GM19025 (cell line): Measurements from ENCODE around the gene NUBP2.

Experiments used
- ATAC-seq: cut with Tn5 transposase; IDR thresholded peaks from one replicate; pipeline ENCODE4 v1.9.1; 2021; ENCODE audit warnings: mild to moderate bottlenecking, low read depth, moderate library complexity; ENCODE audit not compliant: unreplicated experiment

The NUBP2 gene

DNA sequence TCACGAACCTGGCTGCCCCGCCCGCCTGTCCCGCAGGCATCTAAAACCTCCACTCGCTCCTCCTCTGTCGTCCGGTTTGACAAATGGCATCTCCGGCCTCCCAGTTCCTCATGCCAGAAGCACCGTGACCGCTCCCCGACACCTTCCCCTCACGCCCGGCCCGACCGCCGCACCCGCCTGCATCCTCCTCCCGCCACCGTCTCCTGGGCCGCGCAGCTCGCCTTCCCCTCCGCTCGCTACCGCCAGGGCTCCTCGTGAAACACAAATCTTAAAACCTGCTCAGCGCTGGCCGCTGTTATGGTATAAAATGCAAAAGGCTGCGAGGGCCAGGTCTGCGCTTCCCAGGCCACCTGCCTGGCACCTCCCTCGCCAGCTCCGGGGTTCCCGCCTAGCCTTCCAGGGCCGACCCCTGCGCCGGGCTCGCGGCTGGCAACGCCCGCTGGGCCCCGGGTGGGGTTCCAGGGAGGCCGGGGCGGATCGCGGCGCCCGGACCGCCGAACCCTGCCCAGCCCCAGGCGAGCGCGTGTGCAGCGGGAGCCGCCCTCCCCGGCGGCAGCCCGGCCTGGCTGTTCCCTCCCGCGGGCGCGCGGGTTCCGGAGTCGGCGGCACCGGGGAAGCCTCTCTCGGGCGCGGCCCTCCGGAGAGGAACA, 877 bp upstream of the NUBP2 start:
- peak; percentile 2 for ATAC-seq

DNA sequence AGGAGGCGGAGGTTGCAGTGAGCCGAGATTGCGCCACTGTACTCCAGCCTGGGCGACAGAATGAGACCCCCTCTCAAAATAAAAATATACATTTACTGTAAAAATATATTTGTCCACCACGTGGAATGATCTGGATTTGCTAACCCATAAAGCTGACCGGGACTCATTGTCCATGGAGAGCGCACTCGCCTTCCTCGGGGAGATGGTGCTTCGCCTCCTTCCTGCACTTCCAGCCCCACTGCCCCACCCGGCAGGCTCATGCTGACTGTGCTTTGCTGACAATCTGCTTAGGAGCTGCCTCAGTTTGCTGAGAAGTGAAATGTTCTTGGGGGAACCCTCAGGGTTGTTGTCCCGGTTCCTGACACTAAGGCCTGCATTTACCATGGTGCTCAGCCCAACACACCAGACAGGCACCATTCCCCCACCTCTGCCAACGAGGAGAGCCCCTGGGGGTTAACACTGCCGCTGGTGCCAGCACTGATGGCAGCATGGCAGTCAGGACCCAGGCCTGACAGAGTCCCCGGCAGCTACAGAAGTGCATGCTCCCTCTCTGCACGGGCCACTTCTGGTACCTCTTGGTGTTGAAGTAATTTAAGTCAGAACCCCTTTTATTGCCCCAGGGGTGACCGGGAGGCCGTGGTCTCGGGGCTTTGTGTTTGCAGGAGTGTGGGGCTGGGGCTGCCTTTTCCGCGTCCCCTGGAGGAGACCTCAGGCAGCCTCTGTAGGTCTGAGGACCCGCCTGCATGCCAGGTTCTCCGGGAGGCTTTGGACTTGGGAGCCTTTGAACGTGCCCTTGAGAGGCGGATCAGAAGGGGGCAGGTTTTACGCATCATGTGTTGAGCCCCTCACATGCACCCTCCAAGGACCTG, 2.5 kb downstream of the NUBP2 start:
- ATAC-seq = no peak

DNA sequence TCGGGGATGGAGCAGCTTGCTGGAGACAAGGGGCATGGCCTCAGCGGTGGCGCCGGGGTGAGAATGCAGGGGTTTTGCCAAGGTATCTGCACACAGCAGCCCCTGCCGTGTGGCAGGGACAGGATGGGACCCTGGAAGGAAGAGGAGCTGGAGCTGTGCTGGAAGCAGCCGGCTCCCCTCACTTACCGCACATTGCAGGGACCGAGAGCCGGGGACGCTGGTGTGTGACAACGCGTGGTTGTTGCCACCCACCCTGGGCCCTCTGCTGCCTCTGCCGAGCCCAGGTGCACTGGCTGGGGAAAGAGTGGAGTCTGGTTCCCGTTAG, 3.0 kb downstream of the NUBP2 start:
- no peak for ATAC-seq

DNA sequence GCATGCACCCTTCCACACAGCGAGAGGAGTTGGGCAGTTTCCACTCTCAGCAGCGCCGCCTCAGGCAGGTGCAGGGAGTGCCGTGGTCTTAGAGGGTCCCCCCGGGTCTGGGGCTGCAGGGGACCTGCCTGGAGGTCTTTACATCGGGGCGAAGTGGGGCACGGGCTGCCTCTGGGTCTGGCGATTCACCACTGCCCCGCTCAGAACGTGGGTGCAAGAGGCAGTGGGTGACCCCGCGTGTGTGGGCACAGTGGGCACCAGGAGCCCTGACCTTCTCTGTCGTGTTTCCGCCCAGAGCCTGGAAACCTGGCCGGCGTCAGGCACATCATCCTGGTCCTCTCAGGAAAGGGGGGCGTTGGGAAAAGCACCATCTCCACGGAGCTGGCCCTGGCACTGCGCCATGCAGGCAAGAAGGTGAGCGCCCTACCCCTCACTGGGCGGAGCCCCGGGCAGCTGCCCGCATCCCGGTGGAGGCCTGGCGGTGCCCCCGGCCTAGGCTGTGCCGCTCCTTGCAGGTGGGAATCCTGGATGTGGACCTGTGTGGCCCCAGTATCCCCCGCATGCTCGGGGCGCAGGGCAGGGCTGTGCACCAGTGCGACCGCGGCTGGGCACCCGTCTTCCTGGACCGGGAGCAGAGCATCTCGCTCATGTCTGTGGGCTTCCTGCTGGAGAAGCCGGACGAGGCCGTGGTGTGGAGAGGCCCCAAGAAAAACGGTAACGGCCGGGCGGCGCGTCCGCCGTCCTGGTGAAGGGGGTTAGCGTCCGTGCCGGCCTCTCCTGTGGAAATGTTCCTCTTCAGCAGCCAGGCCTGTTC, 3.7 kb downstream of the NUBP2 start:
- ATAC-seq = no peak

DNA sequence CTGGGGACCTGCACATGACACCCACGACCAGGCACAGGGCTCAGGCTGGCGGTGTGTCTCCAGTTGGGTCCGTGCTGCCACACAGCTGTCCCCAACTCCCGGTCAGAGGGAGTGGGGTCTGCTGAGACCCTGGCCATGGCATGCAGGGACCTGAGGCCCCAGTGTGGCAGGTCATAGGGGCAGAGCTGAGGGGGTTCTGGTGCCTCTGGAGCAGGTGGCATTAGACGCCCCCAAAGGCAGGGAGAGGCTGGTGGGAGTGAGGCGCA, 4.2 kb downstream of the NUBP2 start:
- no peak for ATAC-seq

DNA sequence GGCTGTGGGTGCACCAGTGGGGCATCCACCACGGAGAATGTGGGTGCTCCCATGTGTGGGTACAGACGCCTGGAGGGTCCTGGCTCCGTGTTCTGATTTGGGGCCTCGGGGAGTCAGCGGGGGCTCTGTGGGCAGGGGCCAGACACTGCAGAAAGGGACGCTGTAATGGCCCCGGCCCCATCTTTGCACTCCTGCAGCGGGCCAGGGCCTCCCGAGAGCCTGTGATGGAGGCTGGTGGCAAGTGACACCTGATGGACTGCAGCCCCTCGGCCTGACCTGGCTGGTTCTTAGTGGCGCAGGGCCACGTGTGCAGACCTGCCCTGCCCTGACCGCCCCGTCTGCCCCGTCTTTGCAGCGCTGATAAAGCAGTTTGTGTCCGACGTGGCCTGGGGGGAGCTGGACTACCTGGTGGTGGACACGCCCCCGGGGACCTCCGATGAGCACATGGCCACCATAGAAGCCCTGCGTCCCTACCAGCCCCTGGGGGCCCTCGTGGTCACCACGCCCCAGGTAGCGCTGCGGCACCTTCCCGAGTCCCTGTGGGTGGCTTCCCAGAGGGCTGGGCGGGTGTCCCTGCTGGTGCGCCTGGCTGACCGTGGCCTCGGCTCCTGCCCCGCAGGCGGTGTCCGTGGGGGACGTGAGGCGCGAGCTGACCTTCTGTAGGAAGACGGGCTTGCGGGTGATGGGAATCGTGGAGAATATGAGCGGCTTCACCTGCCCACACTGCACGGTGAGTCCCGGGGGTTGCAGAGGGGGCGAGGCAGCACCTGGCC, 4.7 kb downstream of the NUBP2 start:
- no peak for ATAC-seq

DNA sequence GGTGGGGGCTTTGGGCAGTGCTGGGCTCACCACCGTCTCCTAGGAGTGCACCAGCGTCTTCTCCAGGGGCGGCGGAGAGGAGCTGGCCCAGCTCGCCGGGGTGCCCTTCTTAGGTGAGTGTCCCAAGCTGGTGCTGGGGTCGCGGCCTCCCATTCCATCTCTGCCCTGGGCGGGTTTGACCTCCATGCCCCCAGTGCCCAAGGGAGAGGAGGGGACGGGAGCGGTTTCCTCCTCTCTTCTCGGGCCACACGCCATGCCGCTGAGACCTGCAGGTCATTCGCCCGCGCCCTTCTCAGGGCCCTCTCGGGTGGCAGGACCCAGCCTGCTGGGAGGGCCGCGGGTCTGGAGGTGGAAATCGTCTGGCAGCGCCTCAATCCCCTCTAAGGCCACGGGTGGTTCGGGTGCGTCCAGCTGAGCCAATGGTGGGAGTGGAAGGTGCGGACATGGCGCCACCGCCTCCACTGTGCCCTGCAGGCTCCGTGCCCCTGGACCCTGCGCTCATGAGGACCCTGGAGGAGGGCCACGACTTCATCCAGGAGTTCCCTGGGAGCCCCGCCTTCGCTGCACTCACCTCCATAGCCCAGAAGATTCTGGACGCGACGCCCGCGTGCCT, 5.4 kb downstream of the NUBP2 start:
- ATAC-seq = no peak

DNA sequence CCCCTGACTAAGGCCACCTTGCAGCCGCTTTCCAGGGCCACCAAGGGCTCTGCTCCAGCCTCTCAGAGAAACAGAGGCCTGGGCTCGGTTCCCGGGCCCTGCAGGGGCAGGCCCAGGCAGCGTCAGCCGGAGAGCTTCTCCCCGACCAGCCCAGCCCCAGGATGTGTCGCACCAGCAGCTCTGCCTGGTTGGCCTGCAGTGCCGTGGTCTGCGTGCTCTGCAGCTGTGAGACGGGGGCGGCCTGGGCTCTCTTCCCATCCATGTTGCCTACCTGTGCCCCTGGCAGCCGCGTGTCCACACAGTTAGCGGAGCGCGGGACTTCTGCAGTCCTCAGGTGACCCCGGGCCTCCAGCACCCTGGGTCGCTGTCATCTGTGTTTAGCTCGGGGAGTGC, 5.9 kb downstream of the NUBP2 start:
- no peak for ATAC-seq

DNA sequence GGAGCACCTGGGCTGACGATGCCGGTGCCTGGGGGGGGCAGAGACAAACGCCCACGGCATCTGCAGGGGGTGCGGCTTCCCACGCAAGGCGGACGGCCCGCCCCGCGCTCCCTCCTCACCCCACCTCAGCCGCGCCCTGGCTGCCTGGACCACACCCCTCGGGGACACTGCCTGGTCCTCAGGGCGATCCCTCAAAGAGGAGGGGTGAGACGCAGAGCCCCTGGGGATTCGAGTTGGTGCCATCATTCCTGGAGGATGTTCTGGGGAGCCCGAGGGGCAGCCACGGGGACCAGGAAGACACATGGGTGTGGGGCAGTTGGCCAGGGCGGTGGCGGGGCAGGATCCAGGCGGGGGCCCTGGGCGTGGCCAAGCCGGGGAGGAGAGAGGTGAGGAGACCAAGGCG, 6.9 kb downstream of the NUBP2 start:
- no peak for ATAC-seq

DNA sequence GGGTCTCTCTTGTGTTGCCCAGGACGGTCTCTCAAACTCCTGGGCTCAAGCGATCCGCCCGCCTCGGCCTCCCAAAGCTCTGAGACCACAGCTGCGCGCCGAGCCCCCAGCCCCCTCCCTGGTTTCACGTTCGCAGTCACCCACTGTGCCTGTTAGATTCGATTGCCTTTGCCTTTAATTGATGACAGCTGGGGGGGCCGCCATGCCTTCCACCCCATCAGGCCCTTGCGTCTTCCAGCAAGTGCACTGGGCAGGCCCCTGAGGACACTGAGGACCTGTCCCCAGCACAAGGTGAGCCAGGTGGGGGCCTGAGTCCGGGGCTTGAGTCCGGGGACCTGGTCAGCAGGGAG, 7.5 kb downstream of the NUBP2 start:
- no peak for ATAC-seq

DNA sequence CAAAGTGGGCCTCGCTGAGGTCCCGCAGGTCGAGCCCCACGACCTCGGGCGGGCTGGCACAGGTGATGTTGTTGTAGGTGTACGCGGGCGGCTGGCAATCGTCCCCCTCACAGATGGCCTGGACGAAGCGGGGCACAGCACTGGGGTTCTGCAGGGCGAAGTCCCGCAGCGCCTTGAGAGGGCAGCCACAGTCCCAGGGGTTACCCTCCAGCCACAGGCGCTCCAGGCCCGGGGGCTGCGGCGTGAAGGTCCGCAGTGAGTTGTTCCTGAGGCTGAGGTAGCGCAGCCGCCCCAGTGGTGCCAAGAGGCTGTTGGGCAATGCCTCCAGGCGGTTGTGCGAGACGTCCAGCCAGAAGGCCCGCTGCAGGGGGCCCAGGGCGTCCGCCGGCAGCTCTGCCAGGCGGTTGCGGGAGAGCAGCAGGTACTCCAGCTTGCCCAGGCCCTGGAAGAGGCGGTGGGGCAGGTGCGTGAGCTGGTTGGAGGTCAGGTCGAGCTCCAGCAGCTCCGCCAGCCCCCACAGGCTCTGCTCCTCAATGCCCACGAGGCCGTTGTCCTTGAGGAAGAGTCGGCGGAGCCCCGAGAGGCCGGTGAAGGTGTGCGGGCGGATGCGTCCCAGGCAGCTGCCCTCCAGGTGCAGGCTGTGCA, 8.0 kb downstream of the NUBP2 start:
- no peak for ATAC-seq

DNA sequence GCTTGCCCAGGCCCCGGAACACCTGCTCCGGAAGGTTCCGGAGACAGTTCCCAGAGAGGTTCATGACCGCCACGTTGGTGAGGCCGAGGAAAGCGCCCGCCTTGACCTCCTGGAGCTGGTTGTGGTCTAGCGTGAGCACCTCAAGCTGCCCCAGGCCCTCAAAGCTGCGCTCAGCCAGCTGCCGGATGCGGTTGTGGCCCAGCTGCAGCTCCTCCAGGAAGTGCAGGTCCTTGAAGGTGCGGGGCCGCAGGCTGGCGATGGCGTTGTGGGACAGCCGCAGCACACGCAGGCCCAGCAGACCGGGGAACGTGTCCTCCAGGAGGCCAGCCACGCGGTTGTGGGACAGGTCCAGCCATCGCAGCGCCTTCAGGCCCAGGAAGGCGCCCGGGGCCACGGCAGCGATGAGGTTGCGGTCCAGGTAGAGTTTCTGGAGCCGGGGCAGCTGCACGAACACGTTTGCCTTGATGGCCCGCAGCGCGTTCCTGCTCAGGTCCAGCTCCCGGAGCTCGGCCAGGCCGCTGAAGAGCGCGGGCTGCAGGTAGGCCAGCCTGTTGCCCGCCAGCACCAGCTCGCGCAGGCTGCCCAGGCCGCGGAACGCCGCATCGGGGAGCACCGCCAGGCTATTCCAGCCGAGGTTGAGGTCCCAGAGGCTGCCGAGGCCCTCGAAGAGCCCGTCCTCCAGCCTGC, 8.6 kb downstream of the NUBP2 start:
- ATAC-seq = no peak

DNA sequence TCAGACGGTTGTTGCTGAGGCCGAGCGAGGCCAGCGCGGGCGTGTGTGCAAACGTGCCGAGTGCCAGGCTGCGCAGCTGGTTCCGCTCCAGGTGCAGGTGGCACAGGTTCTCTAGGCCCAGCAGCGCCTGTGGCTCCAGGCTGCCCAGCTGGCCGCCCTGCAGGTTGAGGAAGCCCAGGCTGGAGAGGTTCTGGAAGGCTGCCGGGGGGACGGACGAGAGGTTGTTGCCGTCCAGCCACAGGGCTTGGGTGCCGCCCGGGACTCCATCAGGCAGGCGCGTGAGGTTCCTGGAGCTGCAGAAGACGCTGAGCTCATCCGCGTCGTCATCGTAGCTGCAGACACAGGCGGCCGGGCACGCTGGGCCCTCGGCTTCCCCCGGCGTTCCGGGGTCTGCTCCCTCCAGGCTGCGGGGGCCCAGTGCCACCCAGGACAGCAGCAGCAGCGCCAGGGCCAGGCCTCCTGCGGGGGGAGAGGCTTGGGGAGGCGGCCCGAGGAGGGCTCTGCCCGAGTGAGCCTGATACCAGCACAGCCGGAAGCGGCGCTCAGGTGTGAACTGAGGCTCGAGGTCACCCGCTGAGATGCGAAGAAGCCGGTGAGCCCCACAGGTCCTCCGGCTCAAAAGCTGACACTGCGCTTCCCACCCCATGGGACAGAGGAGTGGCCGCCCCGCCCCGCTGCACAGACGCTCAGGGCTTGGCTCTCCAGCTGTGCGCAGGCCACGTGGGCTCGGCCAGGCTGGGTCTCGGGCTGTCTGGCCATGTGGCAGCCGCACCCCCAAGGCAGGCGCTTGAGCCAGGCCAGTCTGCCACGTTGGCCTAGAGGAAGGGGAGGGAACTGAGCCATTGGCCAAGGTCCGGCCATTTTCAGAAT, 9.4 kb downstream of the NUBP2 start:
- ATAC-seq = no peak

DNA sequence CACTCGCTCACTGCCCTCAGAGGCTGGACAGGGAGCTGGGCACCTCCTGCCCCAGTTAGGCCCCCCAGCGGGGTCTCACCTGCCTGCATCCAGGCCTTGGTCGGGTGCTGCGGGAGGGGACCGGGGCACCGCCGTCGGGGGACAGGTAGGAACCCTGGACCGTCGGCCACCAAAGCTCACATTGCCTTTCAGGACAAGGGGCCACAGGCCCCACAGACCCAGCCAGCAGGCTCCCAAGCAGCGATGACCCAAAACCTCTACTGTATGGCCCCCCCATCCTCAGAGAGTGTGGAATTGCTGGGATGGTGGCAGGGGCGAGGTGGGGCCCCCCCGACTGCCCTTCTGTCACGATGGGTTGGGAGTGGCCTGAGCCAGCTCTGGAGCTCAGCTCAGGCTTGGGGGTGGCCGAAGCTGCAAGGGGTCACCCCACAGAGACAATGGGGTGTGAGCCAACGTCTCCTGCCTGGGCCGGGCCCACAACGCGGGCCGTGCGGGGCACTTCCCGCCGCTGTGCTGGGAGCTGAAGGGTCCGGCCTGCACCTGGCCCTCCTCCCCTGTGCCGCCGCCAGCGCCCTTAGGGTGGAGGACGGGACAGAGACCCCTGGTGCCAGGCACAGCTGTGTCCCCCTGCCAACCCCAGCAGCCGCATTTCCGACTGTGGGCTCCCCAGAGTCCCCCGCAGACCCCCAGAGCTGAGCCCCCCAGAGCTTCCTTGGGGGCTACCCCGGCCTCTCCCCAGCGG, 10.2 kb downstream of the NUBP2 start:
- no peak for ATAC-seq

DNA sequence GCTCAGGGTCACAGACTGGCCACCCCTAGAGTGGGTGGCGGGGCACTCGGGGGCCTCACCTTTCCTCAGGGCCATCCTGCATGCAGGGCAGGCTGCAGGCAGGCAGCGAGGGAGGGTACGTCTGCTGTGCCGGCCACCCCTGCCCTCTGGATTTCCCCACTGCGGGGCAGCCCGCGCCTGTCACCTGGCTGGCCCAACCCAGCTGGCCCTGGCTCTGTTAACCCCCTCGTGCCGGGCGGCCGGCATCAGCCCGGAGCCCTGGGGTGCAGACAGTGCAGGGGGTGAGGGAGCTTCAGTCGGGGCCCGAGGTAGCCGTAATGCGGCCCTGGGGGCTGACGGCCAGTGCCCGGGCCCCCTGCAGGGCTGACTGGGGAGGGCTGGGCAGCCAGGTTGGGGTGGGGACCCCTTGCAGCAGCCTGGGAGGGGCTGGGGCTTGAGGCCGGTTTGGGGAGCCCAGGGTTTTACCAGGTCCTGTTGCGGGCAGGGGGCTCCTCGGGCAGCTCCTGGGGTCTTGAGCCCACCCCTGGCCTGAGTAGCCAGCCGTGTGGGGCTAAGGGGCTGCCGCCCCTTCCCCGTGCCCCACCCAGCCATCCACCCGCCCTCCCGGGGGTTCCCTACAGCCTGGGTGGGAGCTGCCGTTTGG, 10.9 kb downstream of the NUBP2 start, which contains the start of gene IGFALS:
TSS of gene IGFALS (minus strand) at position 128 of the 643 bp plus-strand sequence. CDS start at position 75, 53 bp downstream.
- ATAC-seq = no peak

DNA sequence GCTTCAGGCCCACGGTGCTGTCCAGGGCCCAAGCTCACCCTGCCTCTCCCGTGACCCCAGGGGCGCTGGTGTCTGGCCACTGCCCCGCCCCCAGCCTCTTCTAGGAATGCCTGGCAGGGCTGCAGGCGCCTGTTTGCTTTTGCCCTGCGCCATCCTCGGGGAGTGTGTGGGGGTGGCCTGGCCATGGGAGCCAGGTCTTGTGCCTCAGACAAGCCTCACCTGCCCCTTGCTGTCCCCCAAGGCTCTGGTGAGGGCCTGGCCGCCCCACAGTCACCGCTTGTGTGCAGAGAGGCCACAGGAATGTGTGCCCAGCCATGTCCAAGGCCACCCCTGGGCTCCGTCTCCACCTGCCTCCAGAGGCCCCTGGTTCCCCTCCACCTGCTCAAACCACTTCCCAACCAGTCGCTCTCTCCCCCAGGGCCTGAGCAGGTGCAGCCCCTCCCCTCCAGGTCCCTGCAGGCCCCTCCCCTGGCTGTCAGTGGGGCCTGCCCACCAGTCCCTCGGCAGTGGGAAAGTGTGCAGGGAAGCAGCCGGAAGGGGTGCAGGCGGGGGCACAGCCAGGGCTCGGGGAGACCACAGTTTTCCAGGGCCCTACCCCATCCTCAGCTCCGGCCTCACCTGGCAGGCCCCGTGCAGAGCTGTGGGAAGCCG, 11.6 kb downstream of the NUBP2 start:
- no peak for ATAC-seq
